HepG2 (cell line): Measurements from ENCODE around the gene SCARB2. TPM values are rescaled to one million over a fixed set of nuclear protein-coding genes. Genes with fewer than 3 reads are reported as not detected.

ENCODE experiments used
- AGO2 ChIP-seq: fragments of 200-400 bp; formaldehyde crosslinking; optimal IDR thresholded peaks from 2 replicates; pipeline ENCODE3; 2017; ENCODE audit warnings: mild to moderate bottlenecking, low read depth, low read length, moderate library complexity
- BCLAF1 ChIP-seq: fragments of 450-650 bp; IDR thresholded peaks from 2 replicates; pipeline ENCODE4 v1.6.1; 2017; ENCODE audit warnings: mild to moderate bottlenecking
- CENPBD1 ChIP-seq: sonication (generic); formaldehyde crosslinking; IDR thresholded peaks from 2 replicates; pipeline ENCODE4 v1.8.0; 2022; ENCODE audit warnings: missing genetic modification reagents, low read depth, mild to moderate bottlenecking, borderline replicate concordance
- FOXO1 ChIP-seq: sonication (generic); formaldehyde crosslinking; IDR thresholded peaks from 2 replicates; pipeline ENCODE4 v1.4.0; 2020; ENCODE audit warnings: missing genetic modification reagents
- KDM5A ChIP-seq: fragments of 200-600 bp; sonication (generic); IDR thresholded peaks from 2 replicates; pipeline ENCODE4 v1.7.0; 2018; ENCODE audit warnings: antibody characterized with exemption, mild to moderate bottlenecking, low read length, borderline replicate concordance
- LBX2 ChIP-seq: sonication (generic); formaldehyde crosslinking; IDR thresholded peaks from 2 replicates; pipeline ENCODE4 v1.5.0; 2020; ENCODE audit warnings: missing genetic modification reagents, mild to moderate bottlenecking, borderline replicate concordance
- MLXIP ChIP-seq: sonication (generic); formaldehyde crosslinking; IDR thresholded peaks from 2 replicates; pipeline ENCODE4 v1.9.0; 2021; ENCODE audit warnings: missing genetic modification reagents, borderline replicate concordance
- NFE2 ChIP-seq: sonication (generic); formaldehyde crosslinking; IDR thresholded peaks from 2 replicates; pipeline ENCODE4 v1.4.0; 2020; ENCODE audit warnings: missing genetic modification reagents
- NR2F1 ChIP-seq, 2 experiments: fragments of 450-650 bp in 1 of 2; formaldehyde crosslinking in 1 of 2; IDR thresholded peaks; 2 replicates each; pipeline versions ENCODE4 v1.5.0 to v1.6.1; 2016 to 2020; ENCODE audit warnings: mild to moderate bottlenecking in 1 of 2, missing compliant biosample characterization in 1 of 2, missing genetic modification reagents in 1 of 2, moderate library complexity in 1 of 2
- SNRNP70 ChIP-seq: fragments of 200-400 bp; formaldehyde crosslinking; IDR thresholded peaks from 2 replicates; pipeline ENCODE4 v1.6.1; 2017; ENCODE audit warnings: mild to moderate bottlenecking, low read depth, low read length, moderate library complexity
- ZFP90 ChIP-seq: sonication (generic); formaldehyde crosslinking; IDR thresholded peaks from 2 replicates; pipeline ENCODE4 v1.8.0; 2022; ENCODE audit warnings: missing genetic modification reagents, mild to moderate bottlenecking, inconsistent platforms, borderline replicate concordance
- ZNF282 ChIP-seq: fragments of 450-650 bp; IDR thresholded peaks from 2 replicates; pipeline ENCODE4 v1.6.1; 2018; ENCODE audit not compliant: partially characterized antibody
- ZNF326 ChIP-seq: sonication (generic); formaldehyde crosslinking; IDR thresholded peaks from 2 replicates; pipeline ENCODE4 v1.4.0; 2020; ENCODE audit warnings: missing genetic modification reagents, borderline replicate concordance
- ZNF383 ChIP-seq: sonication (generic); formaldehyde crosslinking; IDR thresholded peaks from 2 replicates; pipeline ENCODE4 v1.4.0; 2020; ENCODE audit warnings: missing genetic modification reagents, mild to moderate bottlenecking, borderline replicate concordance
- ZNF513 ChIP-seq: sonication (generic); formaldehyde crosslinking; conservative IDR thresholded peaks from 2 replicates; pipeline ENCODE4 v1.5.0; 2020; ENCODE audit warnings: missing genetic modification reagents
- polyA plus RNA-seq, 8 experiments: library from polyadenylated mRNA; depleted of rRNA in 3 of 8; stranded (reverse) in 7 of 8; unstranded in 1 of 8; fragments of >200 nt; fragmentation: Illumina TruSeq in 4 of 8; extraction: Trizol in 4 of 8; gene quantifications; 2 replicates each; pipeline versions ENCODE4 v1.2.1 to v1.2.3, GENCODE V29; 2011 to 2016; ENCODE audit warnings: low read depth in 4 of 8, missing spikeins in 1 of 8, mixed read lengths in 1 of 8; ENCODE audit not compliant: insufficient read depth in 1 of 8
- total RNA-seq, 5 experiments: library from RNA; depleted of rRNA; stranded (reverse); fragments of >200 nt; fragmentation: Illumina TruSeq; extraction: Trizol; gene quantifications; 2 replicates each; pipeline ENCODE4 v1.2.3, GENCODE V29; 2016; ENCODE audit warnings: low read depth in 1 of 5
- TF ChIP-seq, protein P1 (sequence below): sonication (generic); formaldehyde crosslinking; IDR thresholded peaks from 2 replicates; pipeline ENCODE4 v1.4.0; 2020; ENCODE audit warnings: low read depth, mild to moderate bottlenecking, missing genetic modification reagents
- TF ChIP-seq, protein P2 (sequence below): sonication (generic); formaldehyde crosslinking; IDR thresholded peaks from 2 replicates; pipeline ENCODE4 v1.5.0; 2020; ENCODE audit warnings: missing genetic modification reagents

The SCARB2 gene
- total and polyA plus RNA-seq, 2 of the 13 experiments (the other 11 are each of a cell fraction or from before 2014, with no cell fraction given), result 40.6 to 43.4 TPM

DNA sequence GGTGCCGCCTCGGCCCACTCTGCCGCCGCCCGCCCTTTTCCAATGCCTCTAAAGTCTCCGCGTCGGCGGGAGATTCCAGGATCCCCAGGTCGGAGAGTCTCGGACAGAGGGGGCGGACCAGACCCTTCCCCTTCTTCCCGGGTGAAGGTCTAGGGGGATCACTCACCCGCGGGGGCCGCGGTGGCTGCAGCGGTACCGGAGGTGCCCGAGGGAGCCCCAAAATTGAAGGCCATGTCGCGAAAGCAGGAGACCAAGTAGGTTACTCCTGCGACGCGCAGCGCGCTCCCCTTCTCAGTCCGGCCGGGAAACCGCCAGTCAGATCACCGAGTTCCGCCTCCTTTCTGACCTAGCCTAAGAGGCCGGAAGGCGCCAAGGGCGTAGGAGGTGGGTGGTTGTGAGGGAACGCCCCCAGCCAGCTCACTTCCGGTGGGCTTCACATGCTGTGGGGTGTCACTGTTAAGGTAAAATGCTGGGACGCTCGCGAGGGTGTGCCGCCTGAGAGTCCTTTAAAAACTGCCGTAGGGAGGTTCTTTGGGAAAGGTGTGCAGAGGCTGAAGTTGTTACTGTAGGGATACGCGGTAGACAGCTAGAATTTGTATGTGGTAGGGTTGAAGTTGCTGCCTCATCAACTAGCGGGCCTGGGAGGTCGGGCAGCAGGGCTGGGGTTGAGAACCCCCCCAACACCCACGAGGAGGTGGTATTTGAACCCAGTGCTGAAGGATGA lies 65.3 kb downstream of the SCARB2 start, which contains the start of gene NUP54 (continued):
- TF ChIP-seq MLXIP (CRISPR knock-in tag) (0 out of 2 replicates have a peak, but pooled peaks have one; percentile 67), SNRNP70 (no peak), LBX2 (CRISPR knock-in tag) (no peak), ZNF513 (CRISPR knock-in tag) (no peak), NFE2 (CRISPR knock-in tag) (no peak), AGO2 (peak; percentile 81), ZNF383 (CRISPR knock-in tag) (no peak), CENPBD1 (CRISPR knock-in tag) (peak; percentile 82; the same call in 1 of the 2 replicates), FOXO1 (CRISPR knock-in tag) (peak; percentile 75), ZFP90 (CRISPR knock-in tag) (peak; percentile 97), ZNF326 (CRISPR knock-in tag) (no peak), KDM5A (peak; percentile 98), ZNF282 (no peak), NR2F1 (CRISPR knock-in tag; IDR thresholded peaks at IDR 0.05) (0 out of 4 replicates have a peak, but pooled peaks of 1 of the 2 experiments have one; percentile 28), BCLAF1 (no peak)
- TF ChIP-seq, protein P1, sequence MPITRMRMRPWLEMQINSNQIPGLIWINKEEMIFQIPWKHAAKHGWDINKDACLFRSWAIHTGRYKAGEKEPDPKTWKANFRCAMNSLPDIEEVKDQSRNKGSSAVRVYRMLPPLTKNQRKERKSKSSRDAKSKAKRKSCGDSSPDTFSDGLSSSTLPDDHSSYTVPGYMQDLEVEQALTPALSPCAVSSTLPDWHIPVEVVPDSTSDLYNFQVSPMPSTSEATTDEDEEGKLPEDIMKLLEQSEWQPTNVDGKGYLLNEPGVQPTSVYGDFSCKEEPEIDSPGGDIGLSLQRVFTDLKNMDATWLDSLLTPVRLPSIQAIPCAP (CRISPR knock-in tag), result peak; percentile 67; the same call in 1 of the 2 replicates
- TF ChIP-seq, protein P2, sequence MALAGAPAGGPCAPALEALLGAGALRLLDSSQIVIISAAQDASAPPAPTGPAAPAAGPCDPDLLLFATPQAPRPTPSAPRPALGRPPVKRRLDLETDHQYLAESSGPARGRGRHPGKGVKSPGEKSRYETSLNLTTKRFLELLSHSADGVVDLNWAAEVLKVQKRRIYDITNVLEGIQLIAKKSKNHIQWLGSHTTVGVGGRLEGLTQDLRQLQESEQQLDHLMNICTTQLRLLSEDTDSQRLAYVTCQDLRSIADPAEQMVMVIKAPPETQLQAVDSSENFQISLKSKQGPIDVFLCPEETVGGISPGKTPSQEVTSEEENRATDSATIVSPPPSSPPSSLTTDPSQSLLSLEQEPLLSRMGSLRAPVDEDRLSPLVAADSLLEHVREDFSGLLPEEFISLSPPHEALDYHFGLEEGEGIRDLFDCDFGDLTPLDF (CRISPR knock-in tag), result peak; percentile 83
